Choroid plexus epithelial cell (primary cell): Measurements from ENCODE around the gene VWA1.
"Not testable (repeated sequence)": the region's sequence is repeated elsewhere in the genome, so short reads cannot be mapped to it uniquely, and the experiment has no call there.

Source experiments
- DNase-seq: peaks from one replicate; pipeline ENCODE4 v3.0.0-alpha.2; 2010; ENCODE audit warnings: low read depth
- H3K4me3 ChIP-seq: 2 replicates; pipeline ENCODE4 v1.5.1; 2011; ENCODE audit warnings: low read depth, mild to moderate bottlenecking, control low read depth, low read length, moderate library complexity
- TF ChIP-seq, protein P1 (sequence below): conservative IDR thresholded peaks from 2 replicates; pipeline ENCODE4 v1.5.1; 2011; ENCODE audit warnings: low read depth, mild to moderate bottlenecking, control low read depth, inconsistent platforms, low read length, moderate library complexity

Gene VWA1

DNA sequence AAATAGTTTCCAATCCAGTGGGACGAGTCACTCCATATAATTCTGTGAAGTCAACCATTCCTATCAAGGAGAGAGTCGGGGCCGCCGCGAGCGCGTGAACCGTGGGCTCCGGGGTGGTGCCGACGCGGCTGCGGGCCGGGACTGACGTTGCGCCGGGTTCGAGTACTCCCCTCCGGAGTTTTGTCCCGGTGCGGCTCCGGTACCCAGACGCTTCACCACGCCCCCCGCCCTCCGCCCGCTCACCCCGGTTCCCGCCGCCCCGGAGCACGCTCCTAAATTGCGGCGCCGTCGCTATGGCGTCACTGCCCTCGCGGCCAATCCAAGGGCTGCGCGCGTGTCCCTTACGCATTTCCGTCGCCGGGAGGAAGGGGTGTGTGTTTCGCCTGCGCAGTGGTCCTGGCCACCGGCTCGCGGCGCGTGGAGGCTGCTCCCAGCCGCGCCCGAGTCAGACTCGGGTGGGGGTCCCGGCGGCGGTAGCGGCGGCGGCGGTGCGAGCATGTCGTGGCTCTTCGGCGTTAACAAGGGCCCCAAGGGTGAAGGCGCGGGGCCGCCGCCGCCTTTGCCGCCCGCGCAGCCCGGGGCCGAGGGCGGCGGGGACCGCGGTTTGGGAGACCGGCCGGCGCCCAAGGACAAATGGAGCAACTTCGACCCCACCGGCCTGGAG, 36.0 kb downstream of the VWA1 start, which contains the start of gene ATAD3B:
ATAD3B (plus strand) TSS at position 377 of the 664 bp plus-strand sequence; CDS start at position 497, 120 bp downstream.
- TF ChIP-seq, protein P1, sequence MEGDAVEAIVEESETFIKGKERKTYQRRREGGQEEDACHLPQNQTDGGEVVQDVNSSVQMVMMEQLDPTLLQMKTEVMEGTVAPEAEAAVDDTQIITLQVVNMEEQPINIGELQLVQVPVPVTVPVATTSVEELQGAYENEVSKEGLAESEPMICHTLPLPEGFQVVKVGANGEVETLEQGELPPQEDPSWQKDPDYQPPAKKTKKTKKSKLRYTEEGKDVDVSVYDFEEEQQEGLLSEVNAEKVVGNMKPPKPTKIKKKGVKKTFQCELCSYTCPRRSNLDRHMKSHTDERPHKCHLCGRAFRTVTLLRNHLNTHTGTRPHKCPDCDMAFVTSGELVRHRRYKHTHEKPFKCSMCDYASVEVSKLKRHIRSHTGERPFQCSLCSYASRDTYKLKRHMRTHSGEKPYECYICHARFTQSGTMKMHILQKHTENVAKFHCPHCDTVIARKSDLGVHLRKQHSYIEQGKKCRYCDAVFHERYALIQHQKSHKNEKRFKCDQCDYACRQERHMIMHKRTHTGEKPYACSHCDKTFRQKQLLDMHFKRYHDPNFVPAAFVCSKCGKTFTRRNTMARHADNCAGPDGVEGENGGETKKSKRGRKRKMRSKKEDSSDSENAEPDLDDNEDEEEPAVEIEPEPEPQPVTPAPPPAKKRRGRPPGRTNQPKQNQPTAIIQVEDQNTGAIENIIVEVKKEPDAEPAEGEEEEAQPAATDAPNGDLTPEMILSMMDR = no peak

DNA sequence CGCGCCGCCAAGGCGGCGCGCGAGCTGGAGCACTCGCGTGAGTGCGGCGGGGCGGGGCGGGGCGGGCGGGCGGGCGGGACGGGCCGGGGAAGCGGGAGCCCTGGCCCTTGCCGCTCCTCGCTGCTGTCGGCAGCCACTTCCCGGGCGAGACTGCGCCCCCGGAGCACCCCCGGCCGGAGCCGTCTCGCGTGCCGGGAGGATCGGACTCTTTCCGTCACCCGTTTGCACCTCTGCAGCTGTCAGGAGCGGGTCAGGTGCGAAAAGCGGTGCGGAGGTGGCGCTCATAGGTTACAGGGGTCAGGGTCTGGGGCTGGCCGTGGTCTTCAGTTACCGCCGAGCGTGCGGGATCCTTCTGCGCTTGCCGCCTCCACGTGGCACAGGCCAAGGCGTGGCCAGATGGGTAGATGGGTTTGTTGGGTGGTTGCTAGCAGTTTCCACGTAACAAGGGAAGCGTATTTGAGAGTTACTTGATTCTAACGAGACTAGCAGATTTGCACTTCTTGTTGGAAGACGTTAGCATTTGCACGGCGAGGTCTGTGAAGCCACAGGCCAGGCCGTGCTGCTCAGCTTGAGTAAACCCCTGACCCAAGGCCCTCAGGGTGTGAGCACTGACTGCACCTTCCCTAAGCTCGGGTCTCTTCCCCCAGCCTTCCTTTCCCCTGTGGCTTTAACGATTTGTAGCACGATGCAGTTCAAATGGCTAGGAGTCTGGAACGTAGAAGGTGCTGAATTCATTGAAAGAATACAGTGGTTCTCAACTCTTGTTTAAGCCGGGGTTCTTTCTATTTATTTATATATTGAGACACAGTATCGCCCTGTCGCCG, 36.8 kb downstream of the VWA1 start:
- peak; percentile 12 for DNase-seq
- H3K4me3 ChIP-seq = peak overlapping the region; percentile 66

More for the DNA sequence above, 36.0 kb downstream of the VWA1 start, which contains the start of gene ATAD3B:
- DNase-seq = peak; percentile 91
- H3K4me3 ChIP-seq = peak within 1 kb of the TSS; percentile 85

DNA sequence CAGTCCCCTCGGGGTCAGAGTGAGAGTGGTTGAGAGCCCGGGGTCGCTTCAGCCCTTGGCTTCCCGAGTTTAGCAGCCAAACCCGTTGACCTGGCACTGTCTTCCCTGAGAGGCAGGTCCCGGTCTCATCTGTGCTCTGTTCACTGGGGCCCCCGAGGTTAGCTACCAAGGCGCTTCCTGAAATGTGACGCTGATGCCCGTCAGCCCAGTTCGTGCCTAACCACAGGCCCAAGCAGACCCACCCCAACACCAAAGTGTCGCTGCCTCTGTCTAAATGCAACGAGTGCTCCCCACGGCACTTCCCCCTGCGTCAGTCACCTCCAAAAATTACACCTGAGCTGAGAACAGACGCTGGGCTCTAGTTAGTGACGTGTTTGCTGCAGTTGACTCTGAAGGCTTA, 40.5 kb downstream of the VWA1 start:
- not testable (repeated sequence) for H3K4me3 ChIP-seq, DNase-seq

DNA sequence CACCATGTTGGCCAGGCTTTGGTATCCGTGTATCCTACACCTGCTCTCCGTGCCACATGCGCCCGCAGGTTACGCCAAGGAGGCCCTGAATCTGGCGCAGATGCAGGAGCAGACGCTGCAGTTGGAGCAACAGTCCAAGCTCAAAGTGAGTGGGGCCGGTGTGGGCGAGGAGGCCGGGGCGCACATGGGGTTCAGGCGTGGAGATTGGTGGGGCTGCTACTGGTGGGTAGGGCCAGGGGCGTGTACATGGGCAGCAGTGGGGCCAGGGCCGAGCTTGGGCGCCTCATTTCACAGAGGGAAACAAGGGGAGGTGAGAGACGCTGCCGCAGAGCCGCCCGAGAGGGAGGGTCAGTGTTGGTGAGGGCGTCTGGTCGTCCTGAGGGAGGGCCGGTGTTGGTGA, 41.7 kb downstream of the VWA1 start:
- no peak for DNase-seq
- H3K4me3 ChIP-seq = no peak overlapping the region
- TF ChIP-seq, protein P1 = no peak

DNA sequence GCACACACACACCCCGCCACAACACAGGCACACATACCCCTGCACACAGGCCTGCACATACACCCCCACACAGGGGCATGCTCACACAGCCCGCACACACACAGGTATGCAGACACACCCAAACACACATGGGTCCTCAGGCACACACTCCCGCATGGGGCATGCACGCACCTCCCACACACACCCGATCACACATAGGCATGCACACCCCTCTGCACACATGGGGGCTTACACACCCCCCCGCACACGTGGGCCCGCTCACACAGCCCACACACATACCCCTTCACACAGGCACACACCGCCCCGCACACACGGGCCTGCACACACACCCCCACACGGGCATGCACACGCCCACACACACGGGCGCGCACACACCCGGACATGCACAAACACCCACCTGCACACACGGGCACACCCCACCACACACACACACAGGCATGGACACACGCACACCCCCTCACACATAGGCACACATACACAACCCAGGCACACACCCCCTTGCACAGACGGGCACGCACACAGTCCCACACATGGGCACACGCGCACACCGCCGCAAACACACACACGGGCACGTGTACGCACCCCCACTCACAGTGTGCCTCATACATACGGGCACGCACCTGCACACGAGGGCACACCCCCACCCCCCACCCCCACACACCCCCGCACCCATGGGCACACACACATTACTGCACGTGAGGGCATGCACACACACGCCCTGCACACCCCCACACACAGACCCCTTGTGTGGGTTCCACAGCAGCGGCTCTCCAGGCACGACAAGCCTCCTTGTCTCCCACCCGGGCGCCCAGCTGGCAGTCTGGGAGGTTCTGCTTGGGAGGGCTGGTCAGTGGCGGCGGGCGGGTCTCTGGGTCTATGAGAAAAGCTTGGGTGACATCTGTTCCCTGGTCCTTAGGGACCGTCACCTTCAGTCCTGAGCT, 44.3 kb downstream of the VWA1 start:
- TF ChIP-seq, protein P1 = no peak
- no peak for DNase-seq
- no peak overlapping the region for H3K4me3 ChIP-seq

DNA sequence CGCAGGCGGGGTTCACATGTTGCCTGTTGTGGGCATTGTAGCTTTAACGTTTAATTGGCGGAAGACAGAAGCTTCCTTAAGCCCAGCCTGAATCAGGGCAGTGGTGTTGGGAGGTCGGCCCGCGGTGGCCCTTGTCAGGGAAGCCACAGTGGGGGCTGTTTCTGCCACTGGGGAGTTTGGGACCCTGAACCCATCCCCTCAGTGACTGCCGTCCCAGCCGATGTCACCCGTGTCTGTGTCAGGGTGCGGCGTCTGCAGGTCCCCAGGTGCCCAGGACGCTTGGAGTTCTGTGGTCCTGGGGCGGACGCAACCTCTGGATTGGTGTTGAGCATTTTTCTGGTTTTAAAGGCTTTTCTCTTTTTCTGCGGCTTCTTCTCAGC, 45.0 kb downstream of the VWA1 start:
- not testable (repeated sequence) for H3K4me3 ChIP-seq, DNase-seq

DNA sequence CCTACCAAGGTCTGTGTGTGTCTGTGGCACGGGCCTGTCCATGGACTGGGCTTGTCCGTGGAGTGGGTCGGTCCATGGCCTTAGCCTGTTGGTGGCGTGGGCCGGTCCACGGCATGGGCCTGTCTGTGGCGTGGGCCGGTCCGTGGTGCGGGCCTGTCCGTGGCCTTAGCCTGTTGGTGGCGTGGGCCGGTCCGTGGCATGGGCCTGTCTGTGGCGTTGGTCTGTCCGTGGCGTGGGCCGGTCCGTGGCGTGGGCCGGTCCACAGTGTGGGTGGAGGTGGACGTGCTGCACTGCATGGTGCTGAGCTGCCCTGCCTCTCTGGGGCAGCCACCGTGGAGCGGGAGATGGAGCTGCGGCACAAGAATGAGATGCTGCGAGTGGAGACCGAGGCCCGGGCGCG, 46.3 kb downstream of the VWA1 start:
- not testable (repeated sequence) for H3K4me3 ChIP-seq, DNase-seq

DNA sequence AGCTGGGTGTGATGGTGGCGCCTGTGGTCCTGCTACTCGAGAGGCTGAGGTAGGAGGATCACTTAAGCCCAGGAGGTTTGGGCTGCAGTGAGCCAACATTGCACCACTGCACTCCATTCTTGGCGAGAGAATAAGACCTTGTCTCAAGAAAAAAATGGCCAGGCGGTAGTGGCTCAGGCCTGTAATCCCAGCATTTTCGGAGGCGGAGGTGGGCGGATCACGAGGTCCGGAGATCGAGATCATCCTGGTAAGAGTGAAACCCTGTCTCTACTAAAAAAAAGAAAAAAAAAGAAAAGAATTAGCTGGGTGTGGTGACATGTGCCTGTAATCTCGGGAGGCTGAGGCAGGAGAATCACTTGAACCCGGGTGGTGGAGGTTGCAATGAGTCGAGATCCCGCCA, 47.4 kb downstream of the VWA1 start:
- no peak overlapping the region for H3K4me3 ChIP-seq
- TF ChIP-seq, protein P1 = no peak
- no peak for DNase-seq
